GM10266 (cell line): ENCODE measurements around the gene CFAP100.

ENCODE experiments used
- DNase-seq: peaks from one replicate; pipeline ENCODE4 v3.0.0; 2012; ENCODE audit errors: extremely low spot score
- TF ChIP-seq, protein P1 (sequence below): IDR thresholded peaks from 2 replicates; pipeline ENCODE4 v1.5.1; 2012; ENCODE audit warnings: mild to moderate bottlenecking, low read depth; ENCODE audit not compliant: control insufficient read depth, insufficient read depth; ENCODE audit errors: missing control alignments

The CFAP100 gene

DNA sequence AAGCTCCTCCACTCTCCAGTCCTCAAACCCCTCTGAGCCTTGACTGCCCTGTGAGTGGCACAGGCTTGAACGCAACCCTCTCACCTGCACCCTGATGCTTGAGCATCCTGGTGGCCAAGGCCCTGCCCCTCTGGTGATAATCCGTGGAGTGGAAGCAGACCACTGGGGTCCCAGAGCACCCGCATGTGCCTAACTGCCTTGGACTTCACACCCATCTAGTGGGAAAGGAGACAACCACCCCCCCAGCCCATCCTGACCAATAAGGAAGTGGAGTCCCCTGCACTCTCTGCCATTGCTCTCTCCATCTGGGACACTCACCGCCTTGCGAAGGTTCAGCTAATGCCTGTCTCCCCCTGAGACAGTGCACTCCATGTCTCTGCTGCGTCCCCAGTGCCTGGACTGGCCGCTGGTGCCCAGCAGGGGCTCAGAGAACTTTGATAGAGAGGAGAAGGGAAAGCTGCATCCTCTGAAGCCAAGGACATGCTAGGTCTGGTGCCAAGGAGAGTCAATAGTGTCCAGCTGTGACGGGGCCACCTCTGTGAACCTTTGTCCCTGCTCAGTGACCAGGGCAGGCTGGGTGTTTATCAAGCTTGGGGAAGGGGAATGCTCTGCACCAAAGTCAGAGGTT, 40.9 kb upstream of the CFAP100 start:
- TF ChIP-seq, protein P1, sequence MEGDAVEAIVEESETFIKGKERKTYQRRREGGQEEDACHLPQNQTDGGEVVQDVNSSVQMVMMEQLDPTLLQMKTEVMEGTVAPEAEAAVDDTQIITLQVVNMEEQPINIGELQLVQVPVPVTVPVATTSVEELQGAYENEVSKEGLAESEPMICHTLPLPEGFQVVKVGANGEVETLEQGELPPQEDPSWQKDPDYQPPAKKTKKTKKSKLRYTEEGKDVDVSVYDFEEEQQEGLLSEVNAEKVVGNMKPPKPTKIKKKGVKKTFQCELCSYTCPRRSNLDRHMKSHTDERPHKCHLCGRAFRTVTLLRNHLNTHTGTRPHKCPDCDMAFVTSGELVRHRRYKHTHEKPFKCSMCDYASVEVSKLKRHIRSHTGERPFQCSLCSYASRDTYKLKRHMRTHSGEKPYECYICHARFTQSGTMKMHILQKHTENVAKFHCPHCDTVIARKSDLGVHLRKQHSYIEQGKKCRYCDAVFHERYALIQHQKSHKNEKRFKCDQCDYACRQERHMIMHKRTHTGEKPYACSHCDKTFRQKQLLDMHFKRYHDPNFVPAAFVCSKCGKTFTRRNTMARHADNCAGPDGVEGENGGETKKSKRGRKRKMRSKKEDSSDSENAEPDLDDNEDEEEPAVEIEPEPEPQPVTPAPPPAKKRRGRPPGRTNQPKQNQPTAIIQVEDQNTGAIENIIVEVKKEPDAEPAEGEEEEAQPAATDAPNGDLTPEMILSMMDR, result no peak

GRCh38 chr3:126354776-126355175, 39.9 kb upstream of the CFAP100 start:
- TF ChIP-seq, protein P1, result no peak
- DNase-seq, result no peak

More for the DNA sequence above, 40.9 kb upstream of the CFAP100 start:
- DNase-seq, result no peak

DNA sequence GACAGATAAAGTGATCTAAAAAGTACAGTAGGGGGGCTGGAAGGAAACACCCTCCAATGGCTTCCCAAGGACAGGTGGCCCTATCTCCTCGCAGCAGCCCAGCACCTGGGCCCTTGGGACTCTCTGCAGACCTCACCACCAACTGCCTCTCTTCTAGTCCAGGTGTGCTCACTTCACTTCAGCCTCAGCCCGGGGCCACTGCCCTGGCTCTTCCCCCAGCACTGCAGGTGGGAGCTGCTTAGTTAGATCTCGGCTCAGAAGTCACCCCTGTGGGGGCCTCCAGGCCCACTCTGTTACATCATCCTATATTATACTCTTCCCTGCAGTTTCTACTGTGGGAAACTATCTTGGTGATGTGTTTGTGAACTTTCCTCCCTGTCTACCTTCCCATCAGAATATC, 39.5 kb upstream of the CFAP100 start:
- TF ChIP-seq, protein P1, result no peak
- no peak for DNase-seq

DNA sequence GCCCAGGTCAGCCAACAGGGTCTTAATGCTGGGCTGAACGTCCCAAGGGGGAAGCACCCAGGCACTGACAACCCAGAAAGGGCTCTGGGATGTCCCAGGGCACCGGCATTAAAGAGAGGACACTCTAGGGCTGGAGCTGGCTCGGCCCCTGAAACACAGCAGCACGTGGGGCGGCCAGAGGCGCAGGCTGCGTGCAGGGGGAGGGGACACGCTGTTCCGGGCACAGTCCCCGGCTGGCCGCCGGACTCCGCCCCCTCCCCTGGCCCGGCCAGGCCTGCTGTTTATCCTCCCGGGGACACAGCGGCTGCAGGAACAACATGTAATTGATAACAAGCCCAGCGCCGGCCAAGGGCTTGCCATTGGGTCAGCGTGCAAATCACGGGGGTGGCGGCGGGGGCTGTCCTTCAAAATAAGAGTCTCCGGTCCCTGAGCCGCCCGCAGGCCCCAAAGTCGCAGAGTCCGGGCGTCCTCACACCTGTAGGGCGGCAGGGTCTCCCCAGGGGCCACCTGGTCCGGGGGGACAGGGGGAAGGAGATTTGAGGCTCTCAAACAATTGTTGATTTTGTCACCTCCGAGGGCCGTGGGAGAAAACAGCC, 38.8 kb upstream of the CFAP100 start:
- DNase-seq, result peak; percentile 66
- TF ChIP-seq, protein P1, result no peak

GRCh38 chr3:126356373-126357264, 38.1 kb upstream of the CFAP100 start:
- TF ChIP-seq, protein P1, result no peak
- peak; percentile 53 for DNase-seq

GRCh38 chr3:126357295-126358037, 37.2 kb upstream of the CFAP100 start, which contains the start of gene KLF15:
KLF15 (minus strand) TSS chr3:126357408; CDS start chr3:126352922, 4,486 bp downstream.
- TF ChIP-seq, protein P1, result no peak
- peak; percentile 97 for DNase-seq
